Dermis blood vessel endothelial cell (primary cell): ENCODE measurements around the gene MEIOB. TPM values are rescaled to one million over a fixed set of nuclear protein-coding genes. Genes with fewer than 3 reads are reported as not detected.
"Not testable (repeated sequence)": the region's sequence is repeated elsewhere in the genome, so short reads cannot be mapped to it uniquely, and the experiment has no call there.

ENCODE experiments used
- DNase-seq: peaks from one replicate; pipeline ENCODE4 v3.0.0; 2010
- total RNA-seq: library from RNA; depleted of rRNA; stranded (reverse); fragments of >200 nt; gene quantifications from 2 replicates; pipeline ENCODE4 v1.2.3, GENCODE V29; 2014

Gene MEIOB
- total RNA-seq, 1 donor from 2014 or later, result not detected

DNA sequence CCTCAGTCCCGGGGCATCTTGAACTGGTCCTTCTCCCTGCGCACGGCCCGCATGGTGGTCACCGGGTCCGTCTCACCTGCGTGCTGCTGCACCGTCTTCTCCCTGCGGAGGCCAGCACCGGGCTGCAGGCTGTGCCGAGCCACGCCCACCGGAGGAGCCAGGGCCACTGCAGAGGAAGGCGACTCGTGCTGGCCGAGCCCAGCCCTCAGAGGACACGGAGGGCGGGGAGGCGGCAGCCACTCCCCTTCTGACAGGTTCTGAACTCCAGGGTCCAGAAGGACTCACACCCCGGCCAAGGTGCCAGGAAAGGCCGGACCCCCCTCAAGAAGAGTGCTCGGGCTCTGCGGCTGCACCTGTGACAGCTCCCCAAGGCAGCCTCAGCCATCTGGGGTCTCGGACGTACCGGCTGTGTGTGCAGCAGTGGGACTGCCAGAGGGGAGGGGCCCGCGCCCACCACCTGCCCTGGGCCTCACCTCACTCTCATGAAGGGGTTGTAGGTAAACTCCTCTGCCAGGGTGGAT is 62.6 kb downstream of the MEIOB start:
- no peak for DNase-seq

DNA sequence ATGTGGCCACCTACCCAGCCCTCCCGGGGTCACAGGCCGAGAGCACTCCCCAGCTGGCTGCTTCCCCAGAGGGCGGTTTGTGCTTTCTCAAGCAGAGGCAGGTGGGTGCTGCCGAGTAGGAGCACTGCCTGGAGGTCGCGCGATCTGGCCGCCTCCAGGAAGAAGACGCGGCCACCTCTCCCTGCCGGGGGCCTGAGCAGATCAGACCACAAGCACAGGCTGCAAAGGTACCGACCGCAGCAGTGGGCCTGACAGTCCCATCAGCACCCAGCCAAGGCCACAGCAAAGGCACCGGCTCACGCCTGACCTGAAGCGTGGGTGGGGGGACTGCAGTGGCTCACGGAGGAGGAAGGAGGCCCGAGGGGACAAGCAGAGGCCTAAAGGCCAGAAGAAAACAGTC is 63.3 kb downstream of the MEIOB start:
- DNase-seq, result no peak

GRCh38 chr16:1807626-1808025 is 64.3 kb downstream of the MEIOB start:
- DNase-seq, result no peak

- no peak for DNase-seq
These were observed 71.3 kb downstream of the MEIOB start for GRCh38 chr16:1800701-1801100.

DNA sequence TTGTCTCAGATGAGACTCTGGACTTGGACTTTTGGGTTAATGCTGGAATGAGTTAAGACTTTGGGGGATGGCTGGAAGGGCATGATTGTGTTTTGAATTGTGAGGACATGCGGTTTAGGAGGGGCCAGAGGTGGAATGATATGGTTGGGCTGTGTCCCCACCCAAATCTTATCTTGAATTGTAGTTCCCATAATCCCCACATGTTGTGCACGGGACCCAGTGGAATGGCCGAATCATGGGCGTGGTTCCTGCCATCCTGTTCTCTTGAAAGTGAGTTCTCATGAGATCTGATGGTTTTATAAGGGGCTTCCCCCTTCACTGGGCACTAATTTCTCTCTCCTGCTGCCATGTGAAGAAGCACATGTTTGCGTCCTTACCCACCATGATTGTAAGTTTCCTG is 72.7 kb downstream of the MEIOB start:
- DNase-seq, result not testable (repeated sequence)

DNA sequence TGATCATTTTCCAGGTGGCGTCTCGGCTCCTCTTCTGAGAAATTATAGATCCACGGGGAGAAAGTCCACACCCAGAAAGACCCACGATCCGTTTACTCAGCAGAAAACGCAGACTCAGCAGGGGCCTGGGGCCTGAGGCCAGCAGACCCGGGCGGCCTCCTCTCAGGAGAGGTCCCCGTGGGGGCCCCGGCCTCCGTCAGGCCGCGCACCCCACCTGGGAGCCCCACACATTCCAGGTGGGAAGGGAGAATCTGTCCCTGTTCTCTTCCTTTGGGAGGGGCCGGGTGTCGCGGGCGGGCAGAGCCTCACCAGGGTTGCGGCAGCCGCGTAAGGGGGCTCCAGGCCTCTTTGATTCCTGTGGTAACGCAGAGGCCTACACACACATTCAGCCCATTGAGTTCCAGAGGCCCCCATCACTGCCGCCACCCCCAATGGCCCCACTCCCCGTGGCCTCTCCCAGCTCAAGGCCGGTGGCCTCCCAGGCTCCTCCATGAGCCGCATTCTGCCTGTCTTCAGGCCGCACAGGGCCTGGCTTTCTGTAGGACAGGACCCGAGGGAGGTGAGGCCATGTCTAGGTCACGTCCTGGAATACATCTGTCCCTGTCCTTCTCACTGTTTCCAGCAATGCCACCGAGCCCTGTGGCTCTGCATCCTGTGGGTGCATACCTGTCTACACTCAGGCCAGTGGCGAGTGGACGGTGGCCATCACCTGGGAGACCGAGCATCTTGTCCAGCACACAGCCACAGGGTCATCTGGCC is 76.9 kb downstream of the MEIOB start:
- DNase-seq, result no peak

DNA sequence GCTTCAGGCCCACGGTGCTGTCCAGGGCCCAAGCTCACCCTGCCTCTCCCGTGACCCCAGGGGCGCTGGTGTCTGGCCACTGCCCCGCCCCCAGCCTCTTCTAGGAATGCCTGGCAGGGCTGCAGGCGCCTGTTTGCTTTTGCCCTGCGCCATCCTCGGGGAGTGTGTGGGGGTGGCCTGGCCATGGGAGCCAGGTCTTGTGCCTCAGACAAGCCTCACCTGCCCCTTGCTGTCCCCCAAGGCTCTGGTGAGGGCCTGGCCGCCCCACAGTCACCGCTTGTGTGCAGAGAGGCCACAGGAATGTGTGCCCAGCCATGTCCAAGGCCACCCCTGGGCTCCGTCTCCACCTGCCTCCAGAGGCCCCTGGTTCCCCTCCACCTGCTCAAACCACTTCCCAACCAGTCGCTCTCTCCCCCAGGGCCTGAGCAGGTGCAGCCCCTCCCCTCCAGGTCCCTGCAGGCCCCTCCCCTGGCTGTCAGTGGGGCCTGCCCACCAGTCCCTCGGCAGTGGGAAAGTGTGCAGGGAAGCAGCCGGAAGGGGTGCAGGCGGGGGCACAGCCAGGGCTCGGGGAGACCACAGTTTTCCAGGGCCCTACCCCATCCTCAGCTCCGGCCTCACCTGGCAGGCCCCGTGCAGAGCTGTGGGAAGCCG is 77.6 kb downstream of the MEIOB start:
- DNase-seq, result no peak

GRCh38 chr16:1793578-1794220 is 78.3 kb downstream of the MEIOB start, which contains the start of gene IGFALS:
Gene IGFALS (minus strand): TSS chr16:1793705. CDS start chr16:1793652, 53 bp downstream.
- no peak for DNase-seq

DNA sequence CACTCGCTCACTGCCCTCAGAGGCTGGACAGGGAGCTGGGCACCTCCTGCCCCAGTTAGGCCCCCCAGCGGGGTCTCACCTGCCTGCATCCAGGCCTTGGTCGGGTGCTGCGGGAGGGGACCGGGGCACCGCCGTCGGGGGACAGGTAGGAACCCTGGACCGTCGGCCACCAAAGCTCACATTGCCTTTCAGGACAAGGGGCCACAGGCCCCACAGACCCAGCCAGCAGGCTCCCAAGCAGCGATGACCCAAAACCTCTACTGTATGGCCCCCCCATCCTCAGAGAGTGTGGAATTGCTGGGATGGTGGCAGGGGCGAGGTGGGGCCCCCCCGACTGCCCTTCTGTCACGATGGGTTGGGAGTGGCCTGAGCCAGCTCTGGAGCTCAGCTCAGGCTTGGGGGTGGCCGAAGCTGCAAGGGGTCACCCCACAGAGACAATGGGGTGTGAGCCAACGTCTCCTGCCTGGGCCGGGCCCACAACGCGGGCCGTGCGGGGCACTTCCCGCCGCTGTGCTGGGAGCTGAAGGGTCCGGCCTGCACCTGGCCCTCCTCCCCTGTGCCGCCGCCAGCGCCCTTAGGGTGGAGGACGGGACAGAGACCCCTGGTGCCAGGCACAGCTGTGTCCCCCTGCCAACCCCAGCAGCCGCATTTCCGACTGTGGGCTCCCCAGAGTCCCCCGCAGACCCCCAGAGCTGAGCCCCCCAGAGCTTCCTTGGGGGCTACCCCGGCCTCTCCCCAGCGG is 79.0 kb downstream of the MEIOB start:
- DNase-seq, result no peak

- DNase-seq, result no peak
These were observed 79.8 kb downstream of the MEIOB start for GRCh38 chr16:1791943-1792812.

DNA sequence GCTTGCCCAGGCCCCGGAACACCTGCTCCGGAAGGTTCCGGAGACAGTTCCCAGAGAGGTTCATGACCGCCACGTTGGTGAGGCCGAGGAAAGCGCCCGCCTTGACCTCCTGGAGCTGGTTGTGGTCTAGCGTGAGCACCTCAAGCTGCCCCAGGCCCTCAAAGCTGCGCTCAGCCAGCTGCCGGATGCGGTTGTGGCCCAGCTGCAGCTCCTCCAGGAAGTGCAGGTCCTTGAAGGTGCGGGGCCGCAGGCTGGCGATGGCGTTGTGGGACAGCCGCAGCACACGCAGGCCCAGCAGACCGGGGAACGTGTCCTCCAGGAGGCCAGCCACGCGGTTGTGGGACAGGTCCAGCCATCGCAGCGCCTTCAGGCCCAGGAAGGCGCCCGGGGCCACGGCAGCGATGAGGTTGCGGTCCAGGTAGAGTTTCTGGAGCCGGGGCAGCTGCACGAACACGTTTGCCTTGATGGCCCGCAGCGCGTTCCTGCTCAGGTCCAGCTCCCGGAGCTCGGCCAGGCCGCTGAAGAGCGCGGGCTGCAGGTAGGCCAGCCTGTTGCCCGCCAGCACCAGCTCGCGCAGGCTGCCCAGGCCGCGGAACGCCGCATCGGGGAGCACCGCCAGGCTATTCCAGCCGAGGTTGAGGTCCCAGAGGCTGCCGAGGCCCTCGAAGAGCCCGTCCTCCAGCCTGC is 80.6 kb downstream of the MEIOB start:
- DNase-seq, result no peak

GRCh38 chr16:1790611-1791255 is 81.2 kb downstream of the MEIOB start:
- no peak for DNase-seq

- DNase-seq, result no peak
These were observed 81.7 kb downstream of the MEIOB start for GRCh38 chr16:1790261-1790610.

DNA sequence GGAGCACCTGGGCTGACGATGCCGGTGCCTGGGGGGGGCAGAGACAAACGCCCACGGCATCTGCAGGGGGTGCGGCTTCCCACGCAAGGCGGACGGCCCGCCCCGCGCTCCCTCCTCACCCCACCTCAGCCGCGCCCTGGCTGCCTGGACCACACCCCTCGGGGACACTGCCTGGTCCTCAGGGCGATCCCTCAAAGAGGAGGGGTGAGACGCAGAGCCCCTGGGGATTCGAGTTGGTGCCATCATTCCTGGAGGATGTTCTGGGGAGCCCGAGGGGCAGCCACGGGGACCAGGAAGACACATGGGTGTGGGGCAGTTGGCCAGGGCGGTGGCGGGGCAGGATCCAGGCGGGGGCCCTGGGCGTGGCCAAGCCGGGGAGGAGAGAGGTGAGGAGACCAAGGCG is 82.3 kb downstream of the MEIOB start:
- no peak for DNase-seq

- DNase-seq, result no peak
These were observed 83.3 kb downstream of the MEIOB start for GRCh38 chr16:1788708-1789100.

- DNase-seq, result no peak
These were observed 83.8 kb downstream of the MEIOB start for GRCh38 chr16:1788095-1788707.

GRCh38 chr16:1787322-1788094 is 84.5 kb downstream of the MEIOB start:
- DNase-seq, result no peak

DNA sequence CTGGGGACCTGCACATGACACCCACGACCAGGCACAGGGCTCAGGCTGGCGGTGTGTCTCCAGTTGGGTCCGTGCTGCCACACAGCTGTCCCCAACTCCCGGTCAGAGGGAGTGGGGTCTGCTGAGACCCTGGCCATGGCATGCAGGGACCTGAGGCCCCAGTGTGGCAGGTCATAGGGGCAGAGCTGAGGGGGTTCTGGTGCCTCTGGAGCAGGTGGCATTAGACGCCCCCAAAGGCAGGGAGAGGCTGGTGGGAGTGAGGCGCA is 85.0 kb downstream of the MEIOB start:
- DNase-seq, result no peak

DNA sequence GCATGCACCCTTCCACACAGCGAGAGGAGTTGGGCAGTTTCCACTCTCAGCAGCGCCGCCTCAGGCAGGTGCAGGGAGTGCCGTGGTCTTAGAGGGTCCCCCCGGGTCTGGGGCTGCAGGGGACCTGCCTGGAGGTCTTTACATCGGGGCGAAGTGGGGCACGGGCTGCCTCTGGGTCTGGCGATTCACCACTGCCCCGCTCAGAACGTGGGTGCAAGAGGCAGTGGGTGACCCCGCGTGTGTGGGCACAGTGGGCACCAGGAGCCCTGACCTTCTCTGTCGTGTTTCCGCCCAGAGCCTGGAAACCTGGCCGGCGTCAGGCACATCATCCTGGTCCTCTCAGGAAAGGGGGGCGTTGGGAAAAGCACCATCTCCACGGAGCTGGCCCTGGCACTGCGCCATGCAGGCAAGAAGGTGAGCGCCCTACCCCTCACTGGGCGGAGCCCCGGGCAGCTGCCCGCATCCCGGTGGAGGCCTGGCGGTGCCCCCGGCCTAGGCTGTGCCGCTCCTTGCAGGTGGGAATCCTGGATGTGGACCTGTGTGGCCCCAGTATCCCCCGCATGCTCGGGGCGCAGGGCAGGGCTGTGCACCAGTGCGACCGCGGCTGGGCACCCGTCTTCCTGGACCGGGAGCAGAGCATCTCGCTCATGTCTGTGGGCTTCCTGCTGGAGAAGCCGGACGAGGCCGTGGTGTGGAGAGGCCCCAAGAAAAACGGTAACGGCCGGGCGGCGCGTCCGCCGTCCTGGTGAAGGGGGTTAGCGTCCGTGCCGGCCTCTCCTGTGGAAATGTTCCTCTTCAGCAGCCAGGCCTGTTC is 85.5 kb downstream of the MEIOB start:
- DNase-seq, result no peak
